Measurements from ENCODE around the gene ADAMTS6.
"Not testable (repeated sequence)": the region's sequence is repeated elsewhere in the genome, so short reads cannot be mapped to it uniquely, and the experiment has no call there.

Gene ADAMTS6

GRCh38 chr5:65481635-65482295 is at the start of gene ADAMTS6:
Gene ADAMTS6 (minus strand): TSS chr5:65481920. CDS start chr5:65473673, 8,247 bp downstream.
- DNase-seq: peak; percentile 38

GRCh38 chr5:65530904-65531303 is 49.2 kb upstream of the ADAMTS6 start:
- DNase-seq: no peak

- no peak for DNase-seq
Observed at GRCh38 chr5:65525726-65526125, 44.0 kb upstream of the ADAMTS6 start.

GRCh38 chr5:65512170-65512937 is 30.6 kb upstream of the ADAMTS6 start:
- DNase-seq: no peak

GRCh38 chr5:65508978-65509377 is 27.3 kb upstream of the ADAMTS6 start:
- DNase-seq: no peak

- DNase-seq: no peak
Observed at GRCh38 chr5:65506961-65507360, 25.2 kb upstream of the ADAMTS6 start.

- DNase-seq: no peak
Observed at GRCh38 chr5:65489119-65489518, 7.4 kb upstream of the ADAMTS6 start.

GRCh38 chr5:65488038-65488687 is 6.4 kb upstream of the ADAMTS6 start:
- DNase-seq: not testable (repeated sequence)

- not testable (repeated sequence) for DNase-seq
Observed at GRCh38 chr5:65486803-65487202, 5.1 kb upstream of the ADAMTS6 start.

- no peak for DNase-seq
Observed at GRCh38 chr5:65485405-65485804, 3.7 kb upstream of the ADAMTS6 start.

- peak; percentile 59 for DNase-seq
Observed at GRCh38 chr5:65483546-65484346, 2.0 kb upstream of the ADAMTS6 start.

GRCh38 chr5:65482736-65483545 is 1.2 kb upstream of the ADAMTS6 start:
- DNase-seq: no peak

GRCh38 chr5:65482296-65482735 is 596 bp upstream of the ADAMTS6 start:
- no peak for DNase-seq

GRCh38 chr5:65481171-65481581 is 544 bp downstream of the ADAMTS6 start:
- DNase-seq: no peak

GRCh38 chr5:65480306-65480865 is 1.3 kb downstream of the ADAMTS6 start:
- no peak for DNase-seq

- no peak for DNase-seq
Observed at GRCh38 chr5:65479527-65479926, 2.2 kb downstream of the ADAMTS6 start.

GRCh38 chr5:65478336-65478735 is 3.4 kb downstream of the ADAMTS6 start:
- no peak for DNase-seq

GRCh38 chr5:65475895-65476294 is 5.8 kb downstream of the ADAMTS6 start:
- DNase-seq: peak; percentile 20

GRCh38 chr5:65475336-65475735 is 6.4 kb downstream of the ADAMTS6 start:
- no peak for DNase-seq

- DNase-seq: no peak
Observed at GRCh38 chr5:65474130-65474711, 7.5 kb downstream of the ADAMTS6 start.

- DNase-seq: no peak
Observed at GRCh38 chr5:65468633-65469032, 13.1 kb downstream of the ADAMTS6 start.

Measured in MV-4-11 (cell line).